GM20000 (cell line): ENCODE results near the gene FNTB.

Source experiments
- DNase-seq: peaks from one replicate; pipeline ENCODE4 v3.0.0; 2012; ENCODE audit warnings: low spot score
- TF ChIP-seq, protein P1 (sequence below): IDR thresholded peaks from 2 replicates; pipeline ENCODE4 v1.5.1; 2012; ENCODE audit warnings: mild to moderate bottlenecking, control low read depth; ENCODE audit errors: extremely low read depth, missing control alignments

Gene FNTB

DNA sequence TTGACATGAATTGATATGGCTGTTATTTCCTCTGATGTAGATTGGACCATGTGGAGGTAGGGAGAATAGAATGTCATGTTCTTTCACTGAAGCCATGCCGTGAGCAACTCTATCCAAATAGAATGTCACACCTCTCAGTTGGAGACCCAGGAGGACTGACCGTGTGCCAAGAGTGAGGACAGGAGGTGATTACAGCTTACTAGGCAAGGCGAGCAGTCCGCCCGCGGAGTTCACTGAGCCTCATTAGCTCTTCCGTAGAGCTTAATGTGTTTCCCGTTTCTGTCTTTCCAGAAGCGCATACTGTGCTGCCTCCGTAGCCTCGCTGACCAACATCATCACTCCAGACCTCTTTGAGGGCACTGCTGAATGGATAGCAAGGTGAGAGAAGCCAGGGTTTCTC, 45.6 kb downstream of the FNTB start:
- no peak for DNase-seq
- TF ChIP-seq, protein P1, sequence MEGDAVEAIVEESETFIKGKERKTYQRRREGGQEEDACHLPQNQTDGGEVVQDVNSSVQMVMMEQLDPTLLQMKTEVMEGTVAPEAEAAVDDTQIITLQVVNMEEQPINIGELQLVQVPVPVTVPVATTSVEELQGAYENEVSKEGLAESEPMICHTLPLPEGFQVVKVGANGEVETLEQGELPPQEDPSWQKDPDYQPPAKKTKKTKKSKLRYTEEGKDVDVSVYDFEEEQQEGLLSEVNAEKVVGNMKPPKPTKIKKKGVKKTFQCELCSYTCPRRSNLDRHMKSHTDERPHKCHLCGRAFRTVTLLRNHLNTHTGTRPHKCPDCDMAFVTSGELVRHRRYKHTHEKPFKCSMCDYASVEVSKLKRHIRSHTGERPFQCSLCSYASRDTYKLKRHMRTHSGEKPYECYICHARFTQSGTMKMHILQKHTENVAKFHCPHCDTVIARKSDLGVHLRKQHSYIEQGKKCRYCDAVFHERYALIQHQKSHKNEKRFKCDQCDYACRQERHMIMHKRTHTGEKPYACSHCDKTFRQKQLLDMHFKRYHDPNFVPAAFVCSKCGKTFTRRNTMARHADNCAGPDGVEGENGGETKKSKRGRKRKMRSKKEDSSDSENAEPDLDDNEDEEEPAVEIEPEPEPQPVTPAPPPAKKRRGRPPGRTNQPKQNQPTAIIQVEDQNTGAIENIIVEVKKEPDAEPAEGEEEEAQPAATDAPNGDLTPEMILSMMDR: no peak

DNA sequence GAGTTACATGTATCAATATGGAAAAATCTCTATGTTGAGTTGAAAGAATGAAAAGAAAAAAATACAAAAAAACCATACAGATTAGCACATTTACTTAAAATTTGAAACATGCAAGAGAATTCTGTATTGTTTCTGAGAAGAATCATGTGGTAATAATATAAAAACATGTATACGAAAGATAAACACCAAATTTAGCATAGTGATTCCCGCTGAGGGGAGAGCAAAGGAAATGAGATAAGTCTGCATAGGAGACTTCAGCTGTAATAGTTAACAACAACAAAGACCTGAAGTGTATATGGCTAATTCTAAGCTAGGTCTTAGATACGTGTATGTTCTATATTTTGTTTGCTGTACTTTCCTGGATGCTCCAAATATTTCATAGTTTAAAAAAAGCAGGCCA, 46.5 kb downstream of the FNTB start:
- DNase-seq: no peak
- TF ChIP-seq, protein P1: no peak

DNA sequence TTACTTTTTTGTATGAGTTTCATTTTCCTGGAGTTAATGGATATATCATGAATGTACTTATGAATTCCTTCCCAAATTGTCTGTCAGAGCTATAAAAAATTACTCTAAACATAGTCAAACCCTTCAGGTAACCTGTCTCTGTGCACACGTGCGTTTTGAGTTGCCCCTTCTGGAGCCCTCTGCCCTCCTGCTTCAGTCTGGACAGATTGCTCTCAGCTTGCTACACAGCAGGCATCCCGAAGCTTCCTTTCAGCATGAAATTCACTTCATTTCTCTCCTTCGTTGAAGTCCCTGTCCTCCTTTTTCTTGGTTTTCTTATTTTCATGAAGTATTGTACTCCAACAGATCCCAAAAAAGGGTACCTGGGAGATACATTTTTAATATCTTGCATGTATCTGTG, 47.3 kb downstream of the FNTB start:
- DNase-seq: no peak
- TF ChIP-seq, protein P1: no peak

DNA sequence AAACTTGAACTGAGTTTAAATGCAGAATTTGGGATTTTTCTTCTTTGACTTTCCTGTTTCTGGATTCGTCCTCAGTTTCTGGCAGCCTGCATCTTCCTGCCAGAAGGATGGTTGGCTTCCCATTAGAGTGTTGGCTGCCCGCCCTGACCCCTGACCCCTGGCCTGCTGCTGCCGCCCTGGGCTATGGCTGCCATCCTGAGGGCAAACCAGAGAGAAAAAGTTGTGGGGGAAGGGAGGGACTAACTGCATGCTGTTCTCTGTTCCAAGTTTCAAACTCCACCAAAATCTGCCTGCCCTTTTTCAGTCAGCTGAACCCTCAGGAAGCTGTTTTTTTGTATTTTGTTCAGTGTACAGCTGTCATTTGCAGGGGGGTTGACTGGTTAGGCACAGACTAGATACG, 48.4 kb downstream of the FNTB start:
- DNase-seq: no peak
- TF ChIP-seq, protein P1: no peak

DNA sequence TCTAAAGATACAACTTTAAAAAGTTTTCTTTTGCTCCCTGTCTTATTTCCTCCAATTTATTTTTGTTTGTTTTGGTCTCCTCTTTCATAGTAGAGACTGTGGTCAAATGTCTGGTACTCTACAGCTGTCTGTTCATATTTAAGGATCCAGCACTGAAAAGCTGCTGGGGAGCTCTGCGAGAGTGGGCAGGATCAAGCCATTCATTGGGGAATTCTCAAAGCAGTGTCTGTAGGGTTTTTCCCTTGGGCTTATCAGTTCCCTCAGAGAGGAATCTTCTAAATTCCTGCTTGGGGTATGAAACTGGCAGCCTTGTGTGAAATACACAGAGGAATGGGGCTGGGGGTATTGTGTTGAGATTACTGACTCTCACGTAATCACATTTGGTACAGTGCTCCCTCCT, 52.3 kb downstream of the FNTB start:
- TF ChIP-seq, protein P1: no peak
- no peak for DNase-seq

DNA sequence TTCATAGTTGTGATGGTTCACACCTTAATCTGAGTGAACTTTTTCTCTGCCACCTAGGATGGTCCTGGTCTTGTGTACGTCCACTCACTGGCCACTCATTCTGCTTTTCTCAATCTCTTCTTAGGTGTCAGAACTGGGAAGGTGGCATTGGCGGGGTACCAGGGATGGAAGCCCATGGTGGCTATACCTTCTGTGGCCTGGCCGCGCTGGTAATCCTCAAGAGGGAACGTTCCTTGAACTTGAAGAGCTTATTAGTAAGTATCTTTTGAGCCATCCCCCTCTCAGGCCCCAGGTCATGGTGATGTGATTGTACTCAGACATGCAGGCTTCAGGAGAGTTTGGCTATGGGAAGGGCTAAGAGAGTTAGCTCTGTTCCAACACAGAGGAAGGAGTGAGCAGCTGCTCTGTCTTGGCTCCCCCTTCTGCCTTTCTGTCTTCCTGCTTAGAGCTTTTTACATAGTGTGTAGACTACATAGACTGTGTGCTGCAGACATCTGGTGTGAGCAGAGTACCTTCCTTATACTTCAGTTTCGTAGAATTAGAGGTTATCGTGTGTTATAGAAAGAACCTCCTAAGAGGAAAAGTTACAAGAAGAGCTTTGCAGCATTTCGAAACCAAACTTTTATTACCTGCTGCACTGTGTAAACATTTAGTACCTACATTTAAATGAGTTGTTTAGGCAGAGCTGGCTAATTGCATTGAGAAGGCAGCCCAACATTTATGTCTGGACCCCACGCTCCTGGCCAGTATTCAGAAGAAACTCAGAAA, 54.2 kb downstream of the FNTB start:
- DNase-seq: no peak
- TF ChIP-seq, protein P1: no peak

DNA sequence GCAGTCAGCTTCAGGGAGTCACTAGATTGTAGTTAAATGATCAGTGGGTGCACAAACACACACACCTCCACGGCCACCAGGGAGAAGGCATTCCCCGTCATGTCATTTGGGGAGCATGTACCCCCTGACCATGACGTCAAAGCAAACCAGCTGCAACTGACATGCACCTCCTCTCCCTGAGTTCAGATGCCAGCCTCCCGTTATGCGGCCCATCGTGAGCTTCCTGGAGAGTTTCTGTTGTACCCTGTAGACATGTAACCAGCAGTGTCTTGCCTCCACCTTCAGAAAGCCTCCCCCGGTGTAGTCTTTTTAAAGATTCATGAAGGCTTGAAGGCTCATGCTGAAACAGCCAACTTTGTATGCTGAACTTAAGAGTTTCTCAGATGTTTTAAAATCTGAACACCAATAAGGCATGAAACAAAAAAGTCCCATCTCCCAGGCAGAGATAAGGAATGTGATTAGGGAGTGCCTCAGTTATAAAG, 54.8 kb downstream of the FNTB start:
- TF ChIP-seq, protein P1: no peak
- no peak for DNase-seq
